ENCODE results near the gene ARHGAP24. TPM values are rescaled to one million over a fixed set of nuclear protein-coding genes. Genes with fewer than 3 reads are reported as not detected.
A peak's percentile ranks its signal among the peaks of the same experiment; 100 is the strongest.
"Not testable (repeated sequence)": the region's sequence is repeated elsewhere in the genome, so short reads cannot be mapped to it uniquely, and the experiment has no call there.

ARHGAP24 gene
- total and polyA plus RNA-seq, 5 donors from 2014 or later = 0.14 to 0.53 (median 0.35) TPM; not detected in 2

DNA sequence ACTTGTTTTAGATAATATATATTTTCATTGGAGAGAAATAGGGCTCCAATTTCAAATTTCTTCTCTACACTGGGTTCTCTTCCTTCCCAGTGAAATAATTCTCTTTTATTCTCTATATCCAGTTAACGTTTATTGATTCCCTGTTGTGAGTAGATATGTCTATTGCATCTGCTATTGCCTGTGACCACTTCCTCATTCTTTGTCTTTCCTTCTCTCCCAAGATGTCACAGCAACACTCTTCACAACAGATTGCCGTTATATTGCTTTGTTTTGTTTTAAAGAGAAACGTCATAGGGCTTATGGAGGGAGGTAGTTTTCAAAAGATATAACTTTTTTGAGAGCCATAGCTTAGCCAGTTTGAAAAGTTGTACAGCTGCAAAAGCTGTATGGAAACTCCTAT lies 343.8 kb downstream of the ARHGAP24 start:
- Histone ChIP-seq H3K36me3 (ENCODE audit: control insufficient read depth, insufficient read depth, low read length) (no peaks in the 10 kb centered on the region), H3K27ac (ENCODE audit: insufficient read depth, low read length, poor library complexity, severe bottlenecking) (no peak overlapping the region), H3K4me1 (ENCODE audit: control insufficient read depth, insufficient read depth, low read length, poor library complexity, severe bottlenecking) (no peaks in the 10 kb centered on the region), H3K27me3 (ENCODE audit: control insufficient read depth, insufficient read depth, low read length) (no peaks in the 10 kb centered on the region), H3K4me3 (ENCODE audit: low read depth, low read length) (no peak overlapping the region), H3K9me3 (ENCODE audit: control insufficient read depth in 2 of 2, low read length in 2 of 2) (peaks cover 0 to 4% of the 10 kb centered on the region in 2 experiments)
- Mint-ChIP-seq H3K4me3 (no peak overlapping the region), H3K36me3 (no peaks in the 10 kb centered on the region), H3K27ac (no peak overlapping the region), H3K9me3 (peaks cover 0 to 10% (median 2%) of the 10 kb centered on the region in 7 donors), H3K27me3 (no peaks in the 10 kb centered on the region), H3K4me1 (no peaks in the 10 kb centered on the region)
- DNase-seq (no peak), ATAC-seq (ENCODE audit: low read depth in 2 of 2) (no peak)

DNA sequence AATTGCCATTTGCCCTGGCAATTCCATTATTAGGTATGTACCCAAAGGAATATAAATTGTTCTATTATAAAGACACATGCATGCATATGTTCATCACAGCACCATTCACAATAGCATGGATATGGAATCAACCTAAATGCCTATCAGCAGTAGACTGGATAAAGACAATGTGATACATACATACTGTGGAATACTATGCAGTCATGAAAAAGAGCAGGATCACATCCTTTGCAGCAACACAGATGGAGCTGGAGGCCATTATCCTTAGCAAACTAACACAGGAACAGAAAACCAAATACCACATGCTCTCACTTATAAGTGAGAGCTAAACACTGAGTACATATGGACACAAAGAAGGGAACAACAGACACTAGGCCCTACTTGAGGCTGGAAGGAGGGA lies 345.2 kb downstream of the ARHGAP24 start:
- not testable (repeated sequence) for H3K27ac ChIP-seq (ENCODE audit: insufficient read depth, low read length, poor library complexity, severe bottlenecking); H3K27ac Mint-ChIP-seq; H3K27me3 Mint-ChIP-seq; H3K36me3 ChIP-seq (ENCODE audit: control insufficient read depth, insufficient read depth, low read length); ATAC-seq (ENCODE audit: low read depth in 2 of 2); H3K36me3 Mint-ChIP-seq; H3K27me3 ChIP-seq (ENCODE audit: control insufficient read depth, insufficient read depth, low read length); H3K4me1 Mint-ChIP-seq; H3K4me1 ChIP-seq (ENCODE audit: control insufficient read depth, insufficient read depth, low read length, poor library complexity, severe bottlenecking); DNase-seq; H3K9me3 ChIP-seq (ENCODE audit: control insufficient read depth in 2 of 2, low read length in 2 of 2); H3K4me3 Mint-ChIP-seq; H3K9me3 Mint-ChIP-seq; H3K4me3 ChIP-seq (ENCODE audit: low read depth, low read length)

DNA sequence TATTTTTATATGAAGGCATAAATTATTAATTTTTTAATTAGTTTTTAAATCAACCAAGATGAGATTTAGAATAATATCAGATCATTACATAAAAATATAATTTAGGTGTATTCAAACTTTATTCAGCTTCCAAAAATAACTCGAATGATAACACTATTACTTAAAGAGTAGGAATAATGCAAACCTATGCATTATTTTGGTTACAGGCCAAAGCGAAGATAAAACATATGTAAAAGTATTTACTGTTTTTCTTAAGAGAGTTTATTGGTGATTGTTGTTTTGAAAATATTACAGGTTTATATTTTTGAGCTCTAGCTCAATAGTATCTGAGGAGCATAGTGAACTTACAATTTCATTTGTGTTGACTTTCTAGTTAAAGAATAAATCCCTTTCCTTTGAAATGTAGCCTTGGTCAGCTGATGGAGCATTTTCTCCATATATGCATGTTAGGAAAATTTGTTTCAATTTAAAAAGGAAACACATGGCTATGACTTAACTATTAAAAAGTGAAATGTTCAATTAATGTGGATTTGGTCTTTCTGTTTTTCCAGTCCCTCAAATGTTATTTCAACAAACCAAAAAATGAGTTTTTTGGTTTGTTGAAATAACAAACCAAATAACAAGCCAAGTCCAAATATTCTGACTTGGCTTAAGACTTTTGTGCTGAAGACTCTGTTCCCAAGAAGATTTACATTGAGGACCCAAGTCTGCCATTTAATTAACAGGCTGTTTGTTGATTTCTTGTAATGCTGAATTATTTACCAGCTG lies 346.9 kb downstream of the ARHGAP24 start:
- no peaks in the 10 kb centered on the region for H3K27me3 Mint-ChIP-seq
- H3K4me3 Mint-ChIP-seq = no peak overlapping the region
- no peak overlapping the region for H3K4me3 ChIP-seq (ENCODE audit: low read depth, low read length)
- H3K36me3 Mint-ChIP-seq = no peaks in the 10 kb centered on the region
- no peaks in the 10 kb centered on the region for H3K27me3 ChIP-seq (ENCODE audit: control insufficient read depth, insufficient read depth, low read length)
- peaks cover 0 to 4% of the 10 kb centered on the region in 2 experiments for H3K9me3 ChIP-seq (ENCODE audit: control insufficient read depth in 2 of 2, low read length in 2 of 2)
- H3K36me3 ChIP-seq (ENCODE audit: control insufficient read depth, insufficient read depth, low read length) = no peaks in the 10 kb centered on the region
- peaks cover 0 to 5% (median 3%) of the 10 kb centered on the region in 7 donors for H3K9me3 Mint-ChIP-seq
- ATAC-seq (ENCODE audit: low read depth in 2 of 2) (no peak), DNase-seq (no peak)
- no peaks in the 10 kb centered on the region for H3K4me1 ChIP-seq (ENCODE audit: control insufficient read depth, insufficient read depth, low read length, poor library complexity, severe bottlenecking)
- H3K27ac ChIP-seq (ENCODE audit: insufficient read depth, low read length, poor library complexity, severe bottlenecking) = no peak overlapping the region
- H3K27ac Mint-ChIP-seq = no peak overlapping the region
- peaks cover 0 to 2% (median 0%) of the 10 kb centered on the region in 4 donors for H3K4me1 Mint-ChIP-seq

DNA sequence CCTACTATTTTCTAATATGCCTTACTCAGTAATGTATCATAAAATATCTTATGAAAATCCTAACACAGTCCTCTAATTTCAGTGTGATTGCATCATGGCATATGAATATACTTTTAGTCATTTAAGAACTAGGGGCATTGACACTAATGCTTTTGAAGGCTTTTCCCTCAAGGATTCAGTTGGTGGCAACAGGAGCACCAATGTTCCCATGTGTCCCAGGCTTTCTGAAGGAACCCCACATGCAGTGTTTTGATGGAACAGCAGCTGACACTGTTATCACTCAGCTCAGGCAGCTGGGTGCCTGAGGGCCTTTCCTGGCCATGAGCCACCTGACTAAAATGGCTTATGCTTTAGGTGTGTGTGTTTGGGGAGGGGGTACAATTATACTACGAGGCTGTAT lies 348.3 kb downstream of the ARHGAP24 start:
- Histone ChIP-seq H3K27me3 (ENCODE audit: control insufficient read depth, insufficient read depth, low read length) (no peaks in the 10 kb centered on the region), H3K4me3 (ENCODE audit: low read depth, low read length) (no peak overlapping the region), H3K9me3 (ENCODE audit: control insufficient read depth in 2 of 2, low read length in 2 of 2) (peaks cover 0 to 4% of the 10 kb centered on the region in 2 experiments), H3K36me3 (ENCODE audit: control insufficient read depth, insufficient read depth, low read length) (no peaks in the 10 kb centered on the region), H3K27ac (ENCODE audit: insufficient read depth, low read length, poor library complexity, severe bottlenecking) (no peak overlapping the region), H3K4me1 (ENCODE audit: control insufficient read depth, insufficient read depth, low read length, poor library complexity, severe bottlenecking) (no peaks in the 10 kb centered on the region)
- no peaks in the 10 kb centered on the region for H3K27me3 Mint-ChIP-seq
- ATAC-seq (ENCODE audit: low read depth in 2 of 2) (no peak), DNase-seq (no peak)
- peaks cover 0 to 5% (median 3%) of the 10 kb centered on the region in 7 donors for H3K9me3 Mint-ChIP-seq
- peaks cover 0 to 2% (median 0%) of the 10 kb centered on the region in 4 donors for H3K4me1 Mint-ChIP-seq
- H3K36me3 Mint-ChIP-seq = no peaks in the 10 kb centered on the region
- no peak overlapping the region for H3K4me3 Mint-ChIP-seq
- no peak overlapping the region for H3K27ac Mint-ChIP-seq

DNA sequence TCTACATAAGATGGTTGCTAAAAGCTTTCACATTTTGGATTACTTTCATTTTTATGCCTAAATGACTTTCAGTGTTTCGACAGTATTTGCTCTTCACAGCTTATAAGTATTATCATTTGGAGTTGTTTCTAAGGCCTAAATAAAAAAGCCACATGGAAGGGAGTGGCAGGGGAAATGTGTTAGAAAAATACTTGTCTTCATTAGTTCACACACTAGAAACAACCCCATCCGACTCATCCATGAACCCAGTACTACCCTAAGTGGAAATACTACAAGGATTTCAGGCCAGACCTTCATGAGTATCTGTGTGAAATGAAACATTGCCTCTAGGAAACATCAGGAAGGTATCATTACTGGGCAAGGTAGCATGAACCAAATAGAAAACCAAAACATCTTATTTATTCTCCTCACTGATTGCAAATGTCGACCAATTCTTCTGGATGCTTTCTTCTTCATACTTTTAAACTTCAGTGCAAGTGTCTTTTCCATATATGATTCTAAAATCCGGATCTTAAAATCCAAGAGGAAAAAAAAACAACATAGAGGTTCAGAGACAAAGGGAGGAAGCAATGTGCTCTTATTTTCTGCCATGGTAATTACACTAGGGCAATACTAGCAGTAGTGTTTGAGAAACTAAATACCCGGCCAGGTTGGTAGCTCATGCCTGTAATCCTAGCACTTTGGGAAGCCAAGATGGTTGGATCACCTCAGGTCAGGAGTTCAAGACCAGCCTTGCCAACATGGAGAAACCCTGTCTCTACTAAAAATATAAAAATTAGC lies 349.4 kb downstream of the ARHGAP24 start:
- no peak overlapping the region for H3K27ac ChIP-seq (ENCODE audit: insufficient read depth, low read length, poor library complexity, severe bottlenecking)
- ATAC-seq (ENCODE audit: low read depth in 2 of 2) = no peak
- no peak for DNase-seq
- no peaks in the 10 kb centered on the region for H3K4me1 ChIP-seq (ENCODE audit: control insufficient read depth, insufficient read depth, low read length, poor library complexity, severe bottlenecking)
- H3K9me3 ChIP-seq (ENCODE audit: control insufficient read depth in 2 of 2, low read length in 2 of 2) = peaks cover 0 to 4% of the 10 kb centered on the region in 2 experiments
- no peaks in the 10 kb centered on the region for H3K27me3 ChIP-seq (ENCODE audit: control insufficient read depth, insufficient read depth, low read length)
- Mint-ChIP-seq H3K4me3 (no peak overlapping the region), H3K36me3 (no peaks in the 10 kb centered on the region), H3K9me3 (peaks cover 0 to 5% (median 3%) of the 10 kb centered on the region in 7 donors), H3K27ac (no peak overlapping the region), H3K27me3 (no peaks in the 10 kb centered on the region), H3K4me1 (peaks cover 0 to 2% (median 0%) of the 10 kb centered on the region in 4 donors)
- H3K36me3 ChIP-seq (ENCODE audit: control insufficient read depth, insufficient read depth, low read length) = no peaks in the 10 kb centered on the region
- no peak overlapping the region for H3K4me3 ChIP-seq (ENCODE audit: low read depth, low read length)

- DNase-seq = no peak
- Histone ChIP-seq H3K27ac (ENCODE audit: insufficient read depth, low read length, poor library complexity, severe bottlenecking) (no peak overlapping the region), H3K9me3 (ENCODE audit: control insufficient read depth in 2 of 2, low read length in 2 of 2) (no peaks in the 10 kb centered on the region), H3K4me3 (ENCODE audit: low read depth, low read length) (no peak overlapping the region), H3K4me1 (ENCODE audit: control insufficient read depth, insufficient read depth, low read length, poor library complexity, severe bottlenecking) (no peaks in the 10 kb centered on the region), H3K27me3 (ENCODE audit: control insufficient read depth, insufficient read depth, low read length) (no peaks in the 10 kb centered on the region), H3K36me3 (ENCODE audit: control insufficient read depth, insufficient read depth, low read length) (no peaks in the 10 kb centered on the region)
- Mint-ChIP-seq H3K9me3 (peaks cover 0 to 10% (median 0%) of the 10 kb centered on the region in 7 donors), H3K36me3 (no peaks in the 10 kb centered on the region), H3K27me3 (no peaks in the 10 kb centered on the region), H3K27ac (peak overlapping the region in 1 of 3 donors; percentile 20), H3K4me3 (no peak overlapping the region), H3K4me1 (peaks cover 0 to 2% (median 0%) of the 10 kb centered on the region in 4 donors)
- no peak for ATAC-seq (ENCODE audit: low read depth in 2 of 2)
Measured at GRCh38 chr4:85826060-85826678, 351.2 kb downstream of the ARHGAP24 start.

- Mint-ChIP-seq H3K27me3 (no peaks in the 10 kb centered on the region), H3K36me3 (no peaks in the 10 kb centered on the region), H3K9me3 (peaks cover 0 to 10% (median 0%) of the 10 kb centered on the region in 7 donors), H3K4me1 (peaks cover 0 to 2% (median 0%) of the 10 kb centered on the region in 4 donors), H3K27ac (no peak overlapping the region), H3K4me3 (peak overlapping the region in 1 of 4 donors; percentile 54)
- Histone ChIP-seq H3K4me3 (ENCODE audit: low read depth, low read length) (no peak overlapping the region), H3K36me3 (ENCODE audit: control insufficient read depth, insufficient read depth, low read length) (no peaks in the 10 kb centered on the region), H3K27me3 (ENCODE audit: control insufficient read depth, insufficient read depth, low read length) (no peaks in the 10 kb centered on the region), H3K9me3 (ENCODE audit: control insufficient read depth in 2 of 2, low read length in 2 of 2) (no peaks in the 10 kb centered on the region), H3K27ac (ENCODE audit: insufficient read depth, low read length, poor library complexity, severe bottlenecking) (no peak overlapping the region), H3K4me1 (ENCODE audit: control insufficient read depth, insufficient read depth, low read length, poor library complexity, severe bottlenecking) (no peaks in the 10 kb centered on the region)
- DNase-seq (no peak), ATAC-seq (ENCODE audit: low read depth in 2 of 2) (no peak)
Measured at GRCh38 chr4:85828027-85828890, 353.3 kb downstream of the ARHGAP24 start.

Data from CD4-positive, CD25-positive, alpha-beta regulatory T cell (primary cell).